Suppressor macrophage treated with lipopolysaccharide for 1 hour (primary cell): Measurements from ENCODE around the gene SLC4A11.

Experiments used
- DNase-seq, 3 donors: peaks; one replicate each; pipeline ENCODE4 v3.0.0-alpha.2; 2020 to 2022

SLC4A11 gene

GRCh38 chr20:3227506-3227905 is 11.5 kb downstream of the SLC4A11 start:
- no peak for DNase-seq

GRCh38 chr20:3226864-3227263 is 12.1 kb downstream of the SLC4A11 start:
- DNase-seq = no peak

- no peak for DNase-seq
Measured at GRCh38 chr20:3226093-3226492, 12.9 kb downstream of the SLC4A11 start.

- no peak for DNase-seq
Measured at GRCh38 chr20:3224681-3225421, 14.1 kb downstream of the SLC4A11 start.

GRCh38 chr20:3223994-3224680 is 14.9 kb downstream of the SLC4A11 start:
- DNase-seq = no peak

- no peak for DNase-seq
Measured at GRCh38 chr20:3223651-3223993, 15.4 kb downstream of the SLC4A11 start.

GRCh38 chr20:3222635-3223600 is 16.1 kb downstream of the SLC4A11 start:
- no peak for DNase-seq

- DNase-seq = no peak
Measured at GRCh38 chr20:3221398-3222226, 17.4 kb downstream of the SLC4A11 start.

GRCh38 chr20:3218307-3218988 is 20.5 kb downstream of the SLC4A11 start:
- peak; percentile 61 to 80 (median 71) for DNase-seq

- DNase-seq = peak in 2 of 3 donors; percentile 21 to 27
Measured at GRCh38 chr20:3215359-3215917, 23.6 kb downstream of the SLC4A11 start.

- no peak for DNase-seq
Measured at GRCh38 chr20:3213226-3213625, 25.8 kb downstream of the SLC4A11 start.

GRCh38 chr20:3210346-3210745 is 28.6 kb downstream of the SLC4A11 start:
- DNase-seq = no peak

GRCh38 chr20:3209946-3210317 is 29.1 kb downstream of the SLC4A11 start:
- peak; percentile 38 to 58 (median 45) for DNase-seq

GRCh38 chr20:3209257-3209945 is 29.6 kb downstream of the SLC4A11 start, which contains the start of gene ITPA:
Gene ITPA (plus strand): TSS chr20:3209498. CDS start chr20:3209552, 54 bp downstream.
- DNase-seq = peak; percentile 68 to 72 (median 68)

GRCh38 chr20:3208786-3209256 is 30.2 kb downstream of the SLC4A11 start:
- DNase-seq = peak; percentile 22 to 39 (median 28)

GRCh38 chr20:3204124-3204794 is 34.7 kb downstream of the SLC4A11 start, which contains the start of gene DDRGK1:
Gene DDRGK1 (minus strand): TSS chr20:3204682. CDS start chr20:3204627, 55 bp downstream.
- DNase-seq = peak; percentile 91 to 94 (median 93)

GRCh38 chr20:3203315-3204123 is 35.5 kb downstream of the SLC4A11 start:
- DNase-seq = peak in 2 of 3 donors; percentile 8 to 28

GRCh38 chr20:3202965-3203314 is 36.0 kb downstream of the SLC4A11 start:
- no peak for DNase-seq
